Measurements from ENCODE around the gene BEGAIN.

DNA sequence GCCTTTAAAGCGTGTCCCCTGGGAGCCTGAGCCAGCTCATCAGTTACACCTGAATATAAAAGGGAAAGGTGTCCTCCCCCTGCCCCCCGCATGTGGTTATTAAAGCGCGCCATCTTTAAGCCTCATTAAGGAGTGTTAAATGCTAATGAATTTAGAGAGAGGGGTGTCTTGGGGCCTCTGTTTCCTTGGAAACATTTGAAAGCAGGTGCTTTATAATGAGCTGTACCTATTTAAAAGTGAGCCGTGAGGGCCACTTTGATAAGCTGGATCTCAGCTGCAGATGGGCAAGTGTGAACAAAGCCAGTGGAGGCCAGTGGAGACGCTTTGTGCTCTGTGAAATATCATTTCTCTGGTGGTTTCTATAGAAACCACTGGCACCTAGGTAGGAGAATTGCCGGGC lies 84.0 kb downstream of the BEGAIN start:
- no peak for TF ChIP-seq POLR2A (IDR thresholded peaks at IDR 0.05; ENCODE audit: extremely low read depth, insufficient read length)
- TF ChIP-seq, protein P1, sequence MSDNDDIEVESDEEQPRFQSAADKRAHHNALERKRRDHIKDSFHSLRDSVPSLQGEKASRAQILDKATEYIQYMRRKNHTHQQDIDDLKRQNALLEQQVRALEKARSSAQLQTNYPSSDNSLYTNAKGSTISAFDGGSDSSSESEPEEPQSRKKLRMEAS (IDR thresholded peaks at IDR 0.05; ENCODE audit: low read depth, low read length), result no peak

Data from NB4 (cell line).